Astrocyte (in vitro differentiated cells and primary cell): ENCODE measurements around the gene AGPAT3.

Experiments used
- CTCF ChIP-seq: IDR thresholded peaks from 2 replicates; pipeline ENCODE4 v1.5.1; 2011; ENCODE audit warnings: low read depth, mild to moderate bottlenecking, inconsistent platforms, low read length, moderate library complexity; ENCODE audit not compliant: insufficient read depth
- EZH2 ChIP-seq: IDR thresholded peaks from 2 replicates; pipeline ENCODE4 v1.6.1; 2012; ENCODE audit warnings: mild to moderate bottlenecking, low read length, inconsistent platforms; ENCODE audit not compliant: insufficient read depth

GRCh38 chr21:43866659-43867331 lies 1.8 kb downstream of the AGPAT3 start:
- no peak for TF ChIP-seq EZH2
- no peak for TF ChIP-seq CTCF
